ENCODE results near the gene YEATS4. TPM values are rescaled to one million over a fixed set of nuclear protein-coding genes. Genes with fewer than 3 reads are reported as not detected.

YEATS4 gene
- total RNA-seq, 1 experiment from 2014 or later, result 38.9 TPM

DNA sequence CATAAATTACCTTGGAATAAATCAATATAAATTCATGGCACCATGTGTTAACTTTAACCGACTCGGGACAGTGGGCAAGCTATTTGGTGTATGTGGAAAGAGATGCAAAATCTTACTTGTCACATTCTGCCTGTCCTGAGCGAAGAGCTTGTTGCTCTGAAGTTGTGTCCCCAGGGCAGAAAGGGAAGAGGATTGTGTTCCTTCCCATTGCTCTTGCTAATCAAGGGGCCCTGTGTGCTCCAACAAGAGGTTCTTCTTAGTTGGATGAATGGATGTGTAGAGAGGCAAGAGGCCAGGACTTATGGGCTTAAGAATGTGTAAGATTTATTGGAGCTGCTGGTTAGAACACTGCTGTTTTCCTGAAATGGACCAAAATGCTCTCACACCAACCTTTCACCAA is 74.1 kb downstream of the YEATS4 start:
- Mint-ChIP-seq H3K4me3 (ENCODE audit: low read depth, unreplicated experiment) (no peak overlapping the region), H3K9me3 (ENCODE audit: low read depth, unreplicated experiment) (no peaks in the 10 kb centered on the region), H3K36me3 (ENCODE audit: insufficient read depth, unreplicated experiment) (no peaks in the 10 kb centered on the region), H3K27ac (ENCODE audit: unreplicated experiment) (no peak overlapping the region), H3K4me1 (ENCODE audit: low read depth, unreplicated experiment) (no peaks in the 10 kb centered on the region), H3K27me3 (ENCODE audit: unreplicated experiment) (no peaks in the 10 kb centered on the region)
- CTCF ChIA-PET, result no interaction called here
- intact Hi-C loops (cut with micrococcal nuclease; ENCODE audit: unreplicated experiment), result no loop called here
- no TSS peak for BruUV-seq (replicated peaks)
- DNase-seq, result no peak
- TF ChIP-seq, protein P1, sequence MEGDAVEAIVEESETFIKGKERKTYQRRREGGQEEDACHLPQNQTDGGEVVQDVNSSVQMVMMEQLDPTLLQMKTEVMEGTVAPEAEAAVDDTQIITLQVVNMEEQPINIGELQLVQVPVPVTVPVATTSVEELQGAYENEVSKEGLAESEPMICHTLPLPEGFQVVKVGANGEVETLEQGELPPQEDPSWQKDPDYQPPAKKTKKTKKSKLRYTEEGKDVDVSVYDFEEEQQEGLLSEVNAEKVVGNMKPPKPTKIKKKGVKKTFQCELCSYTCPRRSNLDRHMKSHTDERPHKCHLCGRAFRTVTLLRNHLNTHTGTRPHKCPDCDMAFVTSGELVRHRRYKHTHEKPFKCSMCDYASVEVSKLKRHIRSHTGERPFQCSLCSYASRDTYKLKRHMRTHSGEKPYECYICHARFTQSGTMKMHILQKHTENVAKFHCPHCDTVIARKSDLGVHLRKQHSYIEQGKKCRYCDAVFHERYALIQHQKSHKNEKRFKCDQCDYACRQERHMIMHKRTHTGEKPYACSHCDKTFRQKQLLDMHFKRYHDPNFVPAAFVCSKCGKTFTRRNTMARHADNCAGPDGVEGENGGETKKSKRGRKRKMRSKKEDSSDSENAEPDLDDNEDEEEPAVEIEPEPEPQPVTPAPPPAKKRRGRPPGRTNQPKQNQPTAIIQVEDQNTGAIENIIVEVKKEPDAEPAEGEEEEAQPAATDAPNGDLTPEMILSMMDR (IDR thresholded peaks at IDR 0.05; ENCODE audit: unreplicated experiment), result no peak

GRCh38 chr12:69435644-69436043 is 76.1 kb downstream of the YEATS4 start:
- BruUV-seq (replicated peaks), result no TSS peak
- no peaks in the 10 kb centered on the region for H3K9me3 Mint-ChIP-seq (ENCODE audit: low read depth, unreplicated experiment)
- no peak overlapping the region for H3K4me3 Mint-ChIP-seq (ENCODE audit: low read depth, unreplicated experiment)
- CTCF ChIA-PET, result no interaction called here
- peaks cover 10% of the 10 kb centered on the region for H3K4me1 Mint-ChIP-seq (ENCODE audit: low read depth, unreplicated experiment)
- H3K27ac Mint-ChIP-seq (ENCODE audit: unreplicated experiment), result no peak overlapping the region
- no peak for DNase-seq
- no peaks in the 10 kb centered on the region for H3K27me3 Mint-ChIP-seq (ENCODE audit: unreplicated experiment)
- TF ChIP-seq, protein P1 (IDR thresholded peaks at IDR 0.05; ENCODE audit: unreplicated experiment), result no peak
- H3K36me3 Mint-ChIP-seq (ENCODE audit: insufficient read depth, unreplicated experiment), result no peaks in the 10 kb centered on the region
- intact Hi-C loops (cut with micrococcal nuclease; ENCODE audit: unreplicated experiment), result no loop called here

DNA sequence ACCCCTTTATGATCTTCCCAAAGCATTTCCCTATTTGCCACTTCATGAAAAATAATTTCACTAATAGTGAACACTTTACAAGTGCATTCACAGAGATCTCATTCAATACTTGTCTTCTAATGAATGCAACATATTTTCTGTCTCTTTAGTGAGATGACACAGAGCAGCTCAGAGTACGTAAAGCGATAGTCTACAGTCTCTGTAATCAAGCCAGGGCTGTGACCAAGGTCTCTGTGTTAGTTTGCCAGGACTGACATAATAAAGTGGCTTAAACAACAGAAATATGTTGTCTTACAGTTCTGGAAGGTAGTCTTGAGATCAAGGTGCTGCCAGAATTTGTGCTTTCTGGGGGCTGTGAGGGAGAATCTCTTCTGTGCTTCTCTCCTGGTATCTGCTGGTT is 77.5 kb downstream of the YEATS4 start:
- Mint-ChIP-seq H3K27ac (ENCODE audit: unreplicated experiment) (no peak overlapping the region), H3K9me3 (ENCODE audit: low read depth, unreplicated experiment) (no peaks in the 10 kb centered on the region), H3K4me1 (ENCODE audit: low read depth, unreplicated experiment) (peaks cover 17% of the 10 kb centered on the region), H3K27me3 (ENCODE audit: unreplicated experiment) (no peaks in the 10 kb centered on the region), H3K36me3 (ENCODE audit: insufficient read depth, unreplicated experiment) (no peaks in the 10 kb centered on the region), H3K4me3 (ENCODE audit: low read depth, unreplicated experiment) (no peak overlapping the region)
- BruUV-seq (replicated peaks), result no TSS peak
- intact Hi-C loops (cut with micrococcal nuclease; ENCODE audit: unreplicated experiment), result no loop called here
- CTCF ChIA-PET, result no interaction called here
- TF ChIP-seq, protein P1 (IDR thresholded peaks at IDR 0.05; ENCODE audit: unreplicated experiment), result no peak
- DNase-seq, result no peak

DNA sequence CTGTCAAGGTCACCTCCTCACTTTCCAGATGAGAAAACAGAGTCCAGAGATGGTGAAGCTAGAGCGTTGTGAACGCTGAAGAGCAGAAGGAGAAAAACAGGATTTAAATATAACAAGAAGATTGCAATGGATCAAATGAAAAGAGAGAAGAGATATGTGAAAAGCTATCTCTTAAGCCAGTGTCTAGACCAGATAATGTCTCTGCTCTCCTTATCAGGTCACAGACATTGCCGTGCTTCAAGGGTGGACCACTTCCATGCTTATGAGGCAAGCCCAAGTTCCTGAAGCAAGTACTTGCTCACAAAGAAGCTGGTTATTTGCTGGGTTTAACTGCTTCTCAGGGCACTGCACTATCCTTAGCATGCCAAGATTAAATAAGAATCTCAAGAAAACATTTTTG is 79.0 kb downstream of the YEATS4 start:
- DNase-seq, result no peak
- Mint-ChIP-seq H3K27me3 (ENCODE audit: unreplicated experiment) (no peaks in the 10 kb centered on the region), H3K27ac (ENCODE audit: unreplicated experiment) (no peak overlapping the region), H3K36me3 (ENCODE audit: insufficient read depth, unreplicated experiment) (no peaks in the 10 kb centered on the region), H3K9me3 (ENCODE audit: low read depth, unreplicated experiment) (no peaks in the 10 kb centered on the region), H3K4me3 (ENCODE audit: low read depth, unreplicated experiment) (no peak overlapping the region), H3K4me1 (ENCODE audit: low read depth, unreplicated experiment) (peaks cover 17% of the 10 kb centered on the region)
- no TSS peak for BruUV-seq (replicated peaks)
- intact Hi-C loops (cut with micrococcal nuclease; ENCODE audit: unreplicated experiment), result no loop called here
- CTCF ChIA-PET, result no interaction called here
- TF ChIP-seq, protein P1 (IDR thresholded peaks at IDR 0.05; ENCODE audit: unreplicated experiment), result no peak

- CTCF ChIA-PET, result no interaction called here
- Mint-ChIP-seq H3K36me3 (ENCODE audit: insufficient read depth, unreplicated experiment) (no peaks in the 10 kb centered on the region), H3K27ac (ENCODE audit: unreplicated experiment) (no peak overlapping the region), H3K4me1 (ENCODE audit: low read depth, unreplicated experiment) (peaks cover 17% of the 10 kb centered on the region), H3K9me3 (ENCODE audit: low read depth, unreplicated experiment) (no peaks in the 10 kb centered on the region), H3K27me3 (ENCODE audit: unreplicated experiment) (no peaks in the 10 kb centered on the region), H3K4me3 (ENCODE audit: low read depth, unreplicated experiment) (no peak overlapping the region)
- intact Hi-C loops (cut with micrococcal nuclease; ENCODE audit: unreplicated experiment), result no loop called here
- peak; percentile 21 for DNase-seq
- TF ChIP-seq, protein P1 (IDR thresholded peaks at IDR 0.05; ENCODE audit: unreplicated experiment), result no peak
- no TSS peak for BruUV-seq (replicated peaks)
Measured at GRCh38 chr12:69440016-69440415, 80.5 kb downstream of the YEATS4 start.

Measured in Calu3 (cell line).